NB4 (cell line): ENCODE measurements around the gene TMEM131L.

Source experiments
- POLR2A ChIP-seq: IDR thresholded peaks from 2 replicates; pipeline ENCODE4 v1.6.1; 2011; ENCODE audit warnings: mild to moderate bottlenecking; ENCODE audit not compliant: insufficient read length; ENCODE audit errors: extremely low read depth
- TF ChIP-seq, protein P1 (sequence below): IDR thresholded peaks from one replicate; pipeline ENCODE4 v1.5.1; 2012; ENCODE audit warnings: low read depth, low read length
- TF ChIP-seq, protein P2 (sequence below): IDR thresholded peaks from 2 replicates; pipeline ENCODE4 v1.6.1; 2011; ENCODE audit warnings: low read depth, low read length

DNA sequence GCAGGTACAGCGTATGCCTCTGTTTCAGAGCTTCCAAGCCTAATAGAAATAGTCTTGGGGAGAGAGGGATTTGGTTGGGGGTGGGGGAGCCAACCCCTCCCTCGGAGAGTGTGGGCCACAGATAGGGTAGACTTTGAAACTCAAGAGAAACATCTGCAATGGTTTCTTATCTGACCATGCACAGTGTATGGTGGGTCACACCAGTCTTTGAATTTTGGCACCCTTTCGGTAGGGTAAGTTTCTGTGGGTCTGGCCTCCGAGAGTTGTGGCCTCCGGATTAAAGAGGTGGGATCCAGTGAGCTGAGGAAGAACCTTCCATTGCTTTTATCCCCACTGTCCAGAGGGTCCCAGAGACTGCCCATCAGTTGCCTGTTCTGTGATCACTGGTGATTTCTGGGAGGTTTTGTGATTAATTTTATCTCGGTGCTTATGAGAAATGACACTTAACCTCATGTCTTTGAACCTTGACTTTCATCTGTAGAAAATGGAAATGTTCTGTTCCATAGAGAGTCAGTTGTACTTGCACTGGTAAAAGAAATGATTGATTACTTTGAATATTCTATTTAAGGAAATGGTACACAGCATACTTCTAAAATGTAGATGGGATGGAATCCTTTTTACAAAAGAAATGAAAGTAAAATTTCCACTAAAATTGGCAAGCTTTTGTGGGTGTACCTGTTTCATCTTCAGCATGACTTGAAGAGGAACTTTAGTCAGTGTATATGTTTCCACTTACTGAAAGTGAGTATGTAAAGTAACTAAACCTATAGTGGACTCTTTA, 62.7 kb downstream of the TMEM131L start:
- TF ChIP-seq, protein P1, sequence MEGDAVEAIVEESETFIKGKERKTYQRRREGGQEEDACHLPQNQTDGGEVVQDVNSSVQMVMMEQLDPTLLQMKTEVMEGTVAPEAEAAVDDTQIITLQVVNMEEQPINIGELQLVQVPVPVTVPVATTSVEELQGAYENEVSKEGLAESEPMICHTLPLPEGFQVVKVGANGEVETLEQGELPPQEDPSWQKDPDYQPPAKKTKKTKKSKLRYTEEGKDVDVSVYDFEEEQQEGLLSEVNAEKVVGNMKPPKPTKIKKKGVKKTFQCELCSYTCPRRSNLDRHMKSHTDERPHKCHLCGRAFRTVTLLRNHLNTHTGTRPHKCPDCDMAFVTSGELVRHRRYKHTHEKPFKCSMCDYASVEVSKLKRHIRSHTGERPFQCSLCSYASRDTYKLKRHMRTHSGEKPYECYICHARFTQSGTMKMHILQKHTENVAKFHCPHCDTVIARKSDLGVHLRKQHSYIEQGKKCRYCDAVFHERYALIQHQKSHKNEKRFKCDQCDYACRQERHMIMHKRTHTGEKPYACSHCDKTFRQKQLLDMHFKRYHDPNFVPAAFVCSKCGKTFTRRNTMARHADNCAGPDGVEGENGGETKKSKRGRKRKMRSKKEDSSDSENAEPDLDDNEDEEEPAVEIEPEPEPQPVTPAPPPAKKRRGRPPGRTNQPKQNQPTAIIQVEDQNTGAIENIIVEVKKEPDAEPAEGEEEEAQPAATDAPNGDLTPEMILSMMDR: no peak
- TF ChIP-seq, protein P2, sequence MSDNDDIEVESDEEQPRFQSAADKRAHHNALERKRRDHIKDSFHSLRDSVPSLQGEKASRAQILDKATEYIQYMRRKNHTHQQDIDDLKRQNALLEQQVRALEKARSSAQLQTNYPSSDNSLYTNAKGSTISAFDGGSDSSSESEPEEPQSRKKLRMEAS: no peak
- no peak for TF ChIP-seq POLR2A
